ENCODE results near the gene SPINK5.
A peak's percentile ranks its signal among the peaks of the same experiment; 100 is the strongest.
"Not testable (repeated sequence)": the region's sequence is repeated elsewhere in the genome, so short reads cannot be mapped to it uniquely, and the experiment has no call there.

Gene SPINK5

DNA sequence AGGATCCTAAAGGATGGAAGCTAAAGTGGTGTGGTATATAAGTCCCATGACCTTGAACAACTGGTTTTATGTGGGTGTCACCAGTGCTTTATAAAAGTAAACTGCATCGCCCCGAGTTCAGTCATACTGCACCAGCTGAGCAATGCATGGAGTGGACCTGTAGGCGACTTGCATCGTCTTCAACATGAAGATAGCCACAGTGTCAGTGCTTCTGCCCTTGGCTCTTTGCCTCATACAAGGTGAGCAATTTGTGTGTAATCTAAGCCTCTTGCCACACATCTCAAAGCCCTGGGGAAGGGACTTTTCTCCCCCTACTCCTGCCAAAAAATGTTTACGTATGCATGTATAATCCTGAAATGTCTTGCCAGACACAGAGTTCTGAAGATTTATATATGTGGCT is at the start of gene SPINK5:
Gene SPINK5 (plus strand): TSS at position 120 of the 400 bp plus-strand sequence. CDS start 65 bp downstream, at position 185.
- DNase-seq: no peak

GRCh38 chr5:148014276-148014675 is 49.5 kb upstream of the SPINK5 start:
- DNase-seq: no peak

DNA sequence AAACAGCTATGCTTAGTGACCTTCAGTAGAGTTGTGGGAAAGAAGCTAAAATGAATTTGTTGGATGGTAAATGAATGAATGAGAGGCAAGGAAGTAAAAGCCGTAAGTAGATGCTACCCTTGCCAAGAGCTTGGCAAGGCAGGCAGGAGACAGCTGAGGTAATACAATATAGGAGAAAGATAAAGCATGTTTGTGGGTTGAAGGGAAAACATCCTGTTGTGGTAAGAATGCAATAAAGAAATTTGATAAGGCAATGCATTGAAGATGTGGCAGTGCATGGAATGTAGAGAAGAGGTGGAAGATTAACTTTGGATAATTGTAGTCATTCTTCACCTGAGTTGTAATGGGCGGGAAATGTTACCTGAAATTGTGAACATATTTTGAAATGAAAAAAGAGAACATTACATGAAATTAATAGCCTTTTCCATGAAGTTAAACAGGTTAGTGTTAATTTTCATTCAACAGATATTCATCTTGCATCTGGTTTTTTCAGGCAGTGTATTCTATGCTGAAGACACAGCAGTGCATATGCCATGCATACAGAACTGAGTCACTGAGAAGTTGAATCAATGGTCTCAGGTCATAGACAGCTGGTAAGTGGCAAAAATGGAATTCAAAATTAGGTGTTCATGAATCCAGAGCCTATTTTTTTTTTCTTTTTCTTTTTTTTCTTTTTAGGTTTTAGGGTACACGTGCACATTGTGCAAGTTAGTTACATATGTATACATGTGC is 43.4 kb upstream of the SPINK5 start:
- DNase-seq: no peak

- no peak for DNase-seq
These were observed 36.3 kb upstream of the SPINK5 start for GRCh38 chr5:148027505-148027904.

DNA sequence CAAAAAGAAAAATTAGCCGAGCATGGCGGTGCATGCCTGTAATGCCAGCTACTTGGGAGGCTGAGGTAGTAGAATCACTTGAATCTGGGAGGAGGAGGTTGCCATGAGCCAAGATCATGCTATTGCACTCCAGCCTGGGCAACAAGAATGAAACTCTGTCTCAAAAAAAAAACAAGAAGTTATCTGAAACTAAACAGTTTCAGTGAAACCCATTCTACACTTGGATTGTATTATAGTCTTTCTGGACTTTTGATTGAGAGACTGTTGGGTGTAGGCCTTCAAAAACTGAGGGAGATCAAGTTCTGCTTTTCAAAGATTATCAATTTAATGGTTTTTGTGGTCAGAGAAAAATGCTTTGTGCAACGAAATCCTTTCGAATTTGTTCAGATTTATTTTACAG is 34.6 kb upstream of the SPINK5 start:
- peak; percentile 38 for DNase-seq

DNA sequence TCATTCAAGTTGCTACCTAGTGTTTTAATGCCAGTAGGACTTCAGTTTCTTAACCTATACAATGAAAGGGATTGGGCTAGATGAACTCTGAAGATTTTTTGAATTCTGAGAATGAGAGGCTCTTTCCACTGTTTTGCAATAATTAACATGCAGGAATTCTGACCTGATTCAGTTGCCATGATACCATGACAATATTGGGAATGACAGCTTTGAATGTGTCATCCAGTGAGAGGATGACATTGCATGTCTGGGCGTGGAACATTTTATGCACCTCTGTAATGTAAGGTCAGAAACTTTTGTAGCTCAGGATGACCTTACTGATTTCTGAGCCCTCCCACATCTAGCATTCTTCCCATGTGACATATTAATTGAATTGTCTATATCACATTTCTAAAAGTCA is 30.6 kb upstream of the SPINK5 start:
- no peak for DNase-seq

DNA sequence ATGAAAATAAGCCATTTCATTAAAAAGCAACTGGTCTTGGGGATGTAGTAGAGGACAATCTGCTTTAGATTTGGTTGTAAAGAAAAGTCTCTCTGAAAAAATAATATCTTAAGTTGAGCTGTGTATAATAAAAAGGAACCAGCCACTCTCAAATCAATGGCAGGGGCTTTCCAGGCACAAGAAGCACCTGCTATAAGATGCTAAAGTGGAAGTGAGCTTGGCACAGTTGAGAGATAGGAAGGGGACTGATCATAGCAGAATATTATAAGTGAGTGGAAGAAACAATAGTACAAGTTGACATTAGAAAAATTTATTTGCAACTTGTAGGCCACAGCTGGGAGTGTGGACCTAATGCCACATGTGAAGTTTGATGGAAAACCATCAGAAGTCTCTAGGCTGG is 28.1 kb upstream of the SPINK5 start:
- no peak for DNase-seq

DNA sequence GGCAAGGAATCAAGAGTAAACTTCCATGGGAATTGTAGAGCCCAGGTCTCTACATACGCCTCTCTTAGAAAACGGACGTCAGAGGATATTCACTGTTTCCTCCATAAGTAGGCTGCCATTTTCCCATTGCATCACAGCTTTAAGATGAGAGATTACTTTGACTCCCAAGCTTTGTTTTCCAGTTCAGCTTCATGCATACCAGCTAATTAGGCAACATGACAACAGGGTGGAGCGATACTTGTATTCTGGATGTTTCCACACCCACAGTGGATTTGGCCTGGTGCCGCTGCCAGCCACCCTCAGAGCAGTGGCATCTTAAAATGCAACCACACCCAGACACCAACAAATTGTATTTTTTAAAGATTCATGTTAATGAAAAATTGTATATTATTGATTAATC is 20.9 kb upstream of the SPINK5 start:
- DNase-seq: no peak

DNA sequence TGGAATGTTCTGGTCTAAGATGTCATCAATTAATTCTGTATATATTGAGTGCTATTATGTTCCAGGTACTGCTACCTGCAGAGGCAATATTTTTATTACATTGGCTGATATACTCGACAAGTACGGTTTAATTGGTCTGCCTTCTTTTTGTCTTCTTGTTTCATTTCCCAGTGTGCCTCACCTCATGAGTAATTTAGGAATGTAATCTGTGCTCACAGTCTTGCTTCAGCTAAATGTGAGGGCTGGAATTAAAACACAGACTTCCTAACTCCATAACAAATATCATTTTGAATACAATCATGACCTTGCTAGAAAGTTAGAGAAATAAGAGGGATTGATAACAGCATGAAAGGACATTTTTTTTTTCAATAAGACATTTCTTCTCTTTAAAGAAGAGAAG is 20.1 kb upstream of the SPINK5 start:
- DNase-seq: no peak

GRCh38 chr5:148055160-148055559 is 8.6 kb upstream of the SPINK5 start:
- not testable (repeated sequence) for DNase-seq

GRCh38 chr5:148060309-148060708 is 3.5 kb upstream of the SPINK5 start:
- DNase-seq: no peak

DNA sequence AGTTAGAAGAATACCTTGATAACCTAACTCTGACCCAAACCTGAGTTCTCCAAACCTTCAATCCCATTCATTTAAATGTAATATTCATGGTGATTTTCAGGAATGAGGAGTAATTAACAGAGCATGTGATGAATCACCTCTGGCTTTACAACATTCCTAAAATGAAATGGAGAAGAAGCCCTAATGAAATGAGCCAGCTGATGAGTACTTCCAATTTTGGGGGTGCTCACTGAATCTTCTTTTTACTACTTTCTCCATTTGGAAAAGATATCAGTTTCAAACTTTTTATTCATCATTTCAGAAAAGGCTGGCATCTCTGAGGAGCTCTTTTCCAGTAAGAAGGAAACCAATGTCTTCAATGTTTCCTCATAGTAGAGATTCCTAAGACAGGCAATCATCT is 2.9 kb upstream of the SPINK5 start:
- no peak for DNase-seq

GRCh38 chr5:148070621-148071020 is 6.8 kb downstream of the SPINK5 start:
- DNase-seq: no peak

- DNase-seq: no peak
These were observed 8.4 kb downstream of the SPINK5 start for GRCh38 chr5:148072207-148072606.

DNA sequence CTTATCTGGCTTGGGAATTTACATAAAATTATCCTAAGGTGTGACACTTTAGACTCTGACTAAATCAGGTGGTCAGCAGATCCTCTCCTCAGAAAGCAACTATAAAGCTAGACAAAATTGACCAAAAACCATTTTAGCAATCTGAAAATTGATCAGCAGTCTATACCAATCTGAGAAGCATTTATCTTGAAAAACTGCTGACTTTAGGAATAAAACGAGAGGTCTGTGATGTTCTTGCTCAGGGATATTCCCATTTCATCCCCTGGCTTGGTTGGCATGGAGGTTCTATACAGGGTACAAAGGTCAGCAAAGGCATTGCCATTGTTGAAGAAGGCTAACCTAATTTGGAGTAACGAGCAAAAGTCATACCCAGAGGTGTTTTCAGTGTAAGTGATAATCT is 11.7 kb downstream of the SPINK5 start:
- DNase-seq: no peak

GRCh38 chr5:148083203-148083602 is 19.4 kb downstream of the SPINK5 start:
- DNase-seq: no peak

- DNase-seq: no peak
These were observed 20.5 kb downstream of the SPINK5 start for GRCh38 chr5:148084269-148084668.

DNA sequence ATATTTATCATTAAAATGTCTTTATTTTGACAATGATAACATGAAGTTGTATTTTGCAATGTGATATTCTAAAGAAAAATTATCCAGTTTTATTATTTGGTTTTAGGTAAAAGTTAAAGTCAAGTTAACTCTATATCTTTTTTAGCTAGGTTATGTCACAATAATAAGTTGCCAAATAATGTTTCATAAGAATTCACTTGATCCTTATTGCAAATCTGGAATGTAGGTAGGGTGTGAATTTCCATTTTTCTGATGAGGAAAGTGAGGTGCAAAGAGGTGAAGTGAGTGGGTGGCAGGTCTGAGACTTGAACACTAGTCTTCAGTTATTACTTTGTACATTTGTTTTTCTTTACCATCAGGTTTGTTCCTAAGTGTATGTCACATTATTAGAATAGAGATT is 21.5 kb downstream of the SPINK5 start:
- no peak for DNase-seq

- DNase-seq: no peak
These were observed 22.4 kb downstream of the SPINK5 start for GRCh38 chr5:148085977-148086705.

DNA sequence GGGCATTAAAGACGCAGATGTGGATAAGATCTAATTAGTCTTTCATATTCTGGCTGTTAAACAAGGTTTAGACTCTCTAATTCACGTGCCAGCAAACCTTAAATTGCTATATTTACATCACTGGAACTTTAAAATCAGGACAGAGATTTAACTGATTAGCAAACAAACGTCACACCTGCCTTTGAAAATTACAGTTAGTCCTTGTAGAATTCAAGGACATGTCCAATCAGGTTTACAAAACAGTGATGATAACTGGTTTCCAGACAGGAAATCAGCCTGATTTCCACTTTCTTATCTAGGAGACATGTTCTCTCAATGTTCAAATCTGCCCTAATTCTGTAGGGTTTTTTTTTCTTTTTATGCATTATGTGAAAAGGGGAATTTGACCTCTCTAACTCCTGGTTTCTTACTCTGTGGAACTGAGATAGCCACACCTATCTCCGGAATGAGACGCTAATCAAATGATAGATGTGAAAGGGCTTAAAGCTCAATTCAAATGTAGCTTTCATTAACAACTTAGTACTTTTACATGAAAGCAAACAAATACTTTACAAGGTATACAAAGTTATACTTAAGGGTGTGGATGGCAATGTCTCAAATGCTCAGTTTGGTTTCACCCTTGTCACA is 26.5 kb downstream of the SPINK5 start:
- no peak for DNase-seq

GRCh38 chr5:148090773-148091250 is 27.0 kb downstream of the SPINK5 start:
- DNase-seq: no peak

DNA sequence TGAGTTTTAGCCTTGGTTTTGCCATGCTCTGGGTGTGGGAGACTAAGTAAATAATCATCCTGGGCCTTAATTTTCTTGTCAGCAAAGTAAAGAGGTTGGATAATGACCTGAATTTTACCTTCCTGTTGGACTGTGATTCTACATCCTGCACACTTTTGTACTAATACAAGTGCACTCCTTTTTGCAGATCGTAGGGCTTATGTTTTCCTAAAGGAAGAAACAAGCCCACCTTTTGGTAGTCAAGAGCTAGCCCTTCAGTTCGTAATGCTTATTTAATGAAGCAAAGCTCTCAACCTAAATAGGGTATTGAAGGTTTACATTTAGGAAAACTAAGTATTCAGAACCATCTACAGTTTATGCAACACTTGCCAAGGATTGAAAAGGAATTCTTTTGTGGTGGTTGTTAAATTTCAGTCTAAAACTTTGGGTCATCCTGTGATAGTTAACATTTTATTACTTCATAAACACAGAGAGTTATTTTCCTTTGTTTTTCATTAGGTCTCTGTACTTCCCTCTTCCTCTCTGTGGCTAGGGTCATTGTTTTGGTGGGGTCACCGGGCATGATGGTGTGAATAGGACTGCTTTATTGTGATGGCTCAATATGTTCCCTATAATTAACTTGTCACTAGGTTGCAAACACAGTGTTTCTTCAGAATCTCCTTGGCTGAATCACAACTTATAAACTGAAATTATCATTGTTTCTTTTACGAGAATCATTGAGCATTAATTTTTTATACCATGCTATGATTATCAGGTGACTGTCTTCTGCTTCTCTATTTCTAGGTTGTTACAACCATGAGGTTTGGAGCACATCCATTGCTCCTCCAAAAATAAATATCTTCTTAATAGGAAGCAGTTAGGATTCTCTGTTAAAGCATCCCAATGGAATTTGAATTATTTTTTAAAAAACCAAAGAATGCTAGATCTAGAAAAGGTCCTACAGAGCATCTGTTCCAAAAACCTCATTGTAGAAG is 28.5 kb downstream of the SPINK5 start:
- DNase-seq: no peak

GRCh38 chr5:148094336-148094735 is 30.6 kb downstream of the SPINK5 start:
- no peak for DNase-seq
